NOMO-1 treated with DMSO at 0.1 percent for 48 hours (cell line): ENCODE measurements around the gene FAHD1.
"Not testable (repeated sequence)": the region's sequence is repeated elsewhere in the genome, so short reads cannot be mapped to it uniquely, and the experiment has no call there.

Experiments
- DNase-seq: peaks from one replicate; lab custom pipeline; 2025; ENCODE audit not compliant: unreplicated experiment; lab: John Stamatoyannopoulos, UW

FAHD1 gene

GRCh38 chr16:1788708-1789100 lies 38.3 kb upstream of the FAHD1 start:
- no peak for DNase-seq

- DNase-seq, result no peak
Observed at GRCh38 chr16:1789643-1790045, 37.4 kb upstream of the FAHD1 start.

GRCh38 chr16:1790261-1790610 lies 36.8 kb upstream of the FAHD1 start:
- no peak for DNase-seq

- DNase-seq, result no peak
Observed at GRCh38 chr16:1790611-1791255, 36.3 kb upstream of the FAHD1 start.

- DNase-seq, result no peak
Observed at GRCh38 chr16:1791256-1791942, 35.6 kb upstream of the FAHD1 start.

- DNase-seq, result no peak
Observed at GRCh38 chr16:1791943-1792812, 34.8 kb upstream of the FAHD1 start.

- DNase-seq, result no peak
Observed at GRCh38 chr16:1792836-1793577, 34.0 kb upstream of the FAHD1 start.

- DNase-seq, result no peak
Observed at GRCh38 chr16:1793578-1794220, 33.3 kb upstream of the FAHD1 start, which contains the start of gene IGFALS. TSS of gene IGFALS (minus strand) at chr16:1793705. CDS start at chr16:1793652, 53 bp downstream.

GRCh38 chr16:1794221-1794871 lies 32.7 kb upstream of the FAHD1 start:
- no peak for DNase-seq

- no peak for DNase-seq
Observed at GRCh38 chr16:1794908-1795666, 31.9 kb upstream of the FAHD1 start.

GRCh38 chr16:1799263-1799662 lies 27.7 kb upstream of the FAHD1 start:
- DNase-seq, result not testable (repeated sequence)

- DNase-seq, result no peak
Observed at GRCh38 chr16:1800701-1801100, 26.3 kb upstream of the FAHD1 start.

- DNase-seq, result no peak
Observed at GRCh38 chr16:1807626-1808025, 19.4 kb upstream of the FAHD1 start.

- no peak for DNase-seq
Observed at GRCh38 chr16:1808691-1809090, 18.3 kb upstream of the FAHD1 start.

GRCh38 chr16:1809281-1809801 lies 17.7 kb upstream of the FAHD1 start:
- DNase-seq, result no peak

- no peak for DNase-seq
Observed at GRCh38 chr16:1810106-1810505, 16.9 kb upstream of the FAHD1 start.

- no peak for DNase-seq
Observed at GRCh38 chr16:1810536-1810935, 16.5 kb upstream of the FAHD1 start.

- no peak for DNase-seq
Observed at GRCh38 chr16:1812732-1813163, 14.3 kb upstream of the FAHD1 start.

GRCh38 chr16:1815461-1815860 lies 11.5 kb upstream of the FAHD1 start:
- DNase-seq, result no peak
